Parathyroid adenoma (tissue), 2 donors: ENCODE measurements around the gene ADAMTS16.

ENCODE experiments used
- H2AFZ ChIP-seq: fragments of 300-600 bp; sonication (generic); one replicate; pipeline ENCODE4 v1.7.0; 2017; ENCODE audit warnings: antibody characterized with exemption, mild to moderate bottlenecking
- H3K27ac ChIP-seq: fragments of 300-600 bp; sonication (generic); one replicate; pipeline ENCODE4 v1.7.0; 2017
- H3K27me3 ChIP-seq: fragments of 300-600 bp; sonication (generic); one replicate; pipeline ENCODE4 v1.7.0; 2017; ENCODE audit warnings: low read length; ENCODE audit not compliant: control insufficient read depth, insufficient read depth
- H3K36me3 ChIP-seq: fragments of 300-600 bp; sonication (generic); one replicate; pipeline ENCODE4 v1.7.0; 2017; ENCODE audit warnings: low read length; ENCODE audit not compliant: control insufficient read depth, insufficient read depth
- H3K4me1 ChIP-seq: fragments of 300-600 bp; sonication (generic); one replicate; pipeline ENCODE4 v1.7.0; 2017; ENCODE audit warnings: control low read depth
- H3K4me2 ChIP-seq: fragments of 300-600 bp; sonication (generic); one replicate; pipeline ENCODE4 v1.7.0; 2017; ENCODE audit warnings: low read length
- H3K4me3 ChIP-seq: fragments of 300-600 bp; sonication (generic); one replicate; pipeline ENCODE4 v1.7.0; 2017; ENCODE audit warnings: low read depth, low read length
- H3K79me2 ChIP-seq: fragments of 300-600 bp; sonication (generic); one replicate; pipeline ENCODE4 v1.7.0; 2017; ENCODE audit warnings: control low read depth
- H3K9ac ChIP-seq: fragments of 300-600 bp; sonication (generic); one replicate; pipeline ENCODE4 v1.7.0; 2017; ENCODE audit warnings: mild to moderate bottlenecking
- H3K9me3 ChIP-seq: fragments of 300-600 bp; sonication (generic); one replicate; pipeline ENCODE4 v1.7.0; 2017; ENCODE audit warnings: low read length; ENCODE audit not compliant: control insufficient read depth
- TF ChIP-seq, protein P1 (sequence below): fragments of 300-600 bp; sonication (generic); IDR thresholded peaks from one replicate; pipeline ENCODE4 v1.7.0; 2017; ENCODE audit warnings: antibody characterized with exemption, mild to moderate bottlenecking
- donor health status: primary hyperparathyroidism.

The ADAMTS16 gene

DNA sequence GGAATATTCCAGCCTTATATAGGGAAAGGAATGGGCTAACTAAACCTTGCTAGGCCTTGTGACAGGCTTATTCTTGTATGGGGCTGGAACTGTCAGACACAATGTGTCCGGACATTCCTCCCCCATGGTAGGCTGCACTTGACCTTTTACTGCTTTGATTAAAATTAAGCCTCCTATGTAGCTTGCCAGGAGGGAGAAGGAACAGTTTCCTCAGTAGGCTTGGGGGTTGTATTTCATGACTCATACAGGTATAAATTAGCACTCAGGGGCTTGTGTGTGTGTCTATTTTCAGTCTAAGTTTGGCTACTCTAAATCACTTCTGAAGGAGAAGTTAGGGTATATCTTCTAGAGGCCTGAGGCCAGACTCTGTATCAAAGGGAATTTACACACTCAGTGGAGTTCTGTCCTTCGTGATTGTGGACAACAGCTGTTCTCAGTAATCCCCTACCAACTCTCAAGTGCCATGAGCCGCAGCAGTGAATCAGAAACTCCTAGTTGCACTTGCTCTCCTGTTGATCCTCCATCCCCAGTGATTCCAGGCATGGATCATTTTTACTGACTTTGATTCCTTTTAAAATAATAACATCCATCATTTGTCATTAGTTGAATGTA, 16.4 kb downstream of the ADAMTS16 start:
- Histone ChIP-seq H3K4me3 (no peak overlapping the region), H3K27ac (no peak overlapping the region), H3K9ac (no peak overlapping the region), H3K27me3 (no peaks in the 10 kb centered on the region), H3K36me3 (no peaks in the 10 kb centered on the region), H3K9me3 (no peaks in the 10 kb centered on the region), H3K4me1 (no peaks in the 10 kb centered on the region), H2AFZ (no peak overlapping the region), H3K79me2 (no peaks in the 10 kb centered on the region), H3K4me2 (no peak overlapping the region)
- TF ChIP-seq, protein P1, sequence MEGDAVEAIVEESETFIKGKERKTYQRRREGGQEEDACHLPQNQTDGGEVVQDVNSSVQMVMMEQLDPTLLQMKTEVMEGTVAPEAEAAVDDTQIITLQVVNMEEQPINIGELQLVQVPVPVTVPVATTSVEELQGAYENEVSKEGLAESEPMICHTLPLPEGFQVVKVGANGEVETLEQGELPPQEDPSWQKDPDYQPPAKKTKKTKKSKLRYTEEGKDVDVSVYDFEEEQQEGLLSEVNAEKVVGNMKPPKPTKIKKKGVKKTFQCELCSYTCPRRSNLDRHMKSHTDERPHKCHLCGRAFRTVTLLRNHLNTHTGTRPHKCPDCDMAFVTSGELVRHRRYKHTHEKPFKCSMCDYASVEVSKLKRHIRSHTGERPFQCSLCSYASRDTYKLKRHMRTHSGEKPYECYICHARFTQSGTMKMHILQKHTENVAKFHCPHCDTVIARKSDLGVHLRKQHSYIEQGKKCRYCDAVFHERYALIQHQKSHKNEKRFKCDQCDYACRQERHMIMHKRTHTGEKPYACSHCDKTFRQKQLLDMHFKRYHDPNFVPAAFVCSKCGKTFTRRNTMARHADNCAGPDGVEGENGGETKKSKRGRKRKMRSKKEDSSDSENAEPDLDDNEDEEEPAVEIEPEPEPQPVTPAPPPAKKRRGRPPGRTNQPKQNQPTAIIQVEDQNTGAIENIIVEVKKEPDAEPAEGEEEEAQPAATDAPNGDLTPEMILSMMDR, result no peak

DNA sequence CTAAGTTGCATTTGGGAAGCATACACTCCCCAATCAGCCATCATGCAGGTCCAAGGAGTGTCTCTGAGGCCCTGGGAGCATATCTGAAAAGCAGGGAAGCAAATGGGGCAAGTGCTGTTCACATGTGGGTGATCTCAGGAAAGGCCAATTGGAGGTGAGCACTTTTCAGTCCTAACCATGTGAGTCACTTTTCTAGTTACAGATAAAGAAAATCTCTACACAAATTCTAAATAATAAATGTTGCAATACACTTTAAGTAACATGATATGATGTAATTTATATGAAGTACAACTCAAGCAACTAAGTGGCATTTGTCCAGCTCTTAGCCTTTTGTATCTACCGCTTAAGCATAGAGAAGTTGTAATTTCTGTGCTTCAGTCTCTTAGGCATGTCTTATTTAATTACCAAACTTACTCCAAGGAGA, 18.4 kb downstream of the ADAMTS16 start:
- TF ChIP-seq, protein P1, result no peak
- no peak overlapping the region for H3K9ac ChIP-seq
- no peaks in the 10 kb centered on the region for H3K36me3 ChIP-seq
- no peak overlapping the region for H2AFZ ChIP-seq
- H3K9me3 ChIP-seq, result no peaks in the 10 kb centered on the region
- H3K79me2 ChIP-seq, result no peaks in the 10 kb centered on the region
- H3K27ac ChIP-seq, result no peak overlapping the region
- no peak overlapping the region for H3K4me2 ChIP-seq
- H3K4me1 ChIP-seq, result no peaks in the 10 kb centered on the region
- H3K4me3 ChIP-seq, result no peak overlapping the region
- no peaks in the 10 kb centered on the region for H3K27me3 ChIP-seq

DNA sequence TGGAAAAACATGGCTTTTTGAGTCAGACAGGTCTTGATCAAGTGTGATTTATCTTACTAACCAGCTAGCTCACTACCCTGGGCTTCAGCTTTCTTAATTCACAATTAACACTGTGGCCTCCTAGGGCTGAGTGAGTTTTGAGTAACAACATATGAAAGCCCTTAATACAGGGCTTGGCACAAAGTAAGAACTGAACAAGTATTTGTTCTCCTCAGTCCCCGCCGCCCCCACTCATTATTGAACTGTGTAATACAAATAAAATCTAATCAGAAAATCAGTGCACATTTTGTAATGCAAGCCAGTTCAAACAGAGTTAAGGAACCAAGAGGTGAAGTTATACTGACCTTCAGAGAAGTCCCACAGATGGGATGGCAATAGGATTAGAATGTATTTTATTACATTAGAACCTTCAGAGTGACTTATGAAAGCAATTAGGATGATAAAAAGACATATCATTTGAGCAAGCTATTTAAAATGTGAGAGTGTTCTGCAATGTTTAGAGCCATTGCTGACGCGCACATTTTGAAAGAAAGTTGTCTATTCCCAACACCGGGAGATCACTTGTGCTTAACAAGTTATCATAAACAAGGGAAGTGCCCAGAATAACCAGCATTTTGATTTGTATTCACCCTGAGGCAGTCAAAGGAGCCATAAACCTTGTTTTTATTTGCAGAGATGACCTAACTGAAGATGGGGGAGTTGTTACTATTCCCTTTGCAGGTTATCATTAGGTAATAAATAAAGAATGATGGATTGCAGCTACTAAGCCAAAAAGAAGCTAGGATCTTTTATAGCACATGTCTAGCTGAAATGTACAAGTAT, 19.4 kb downstream of the ADAMTS16 start:
- TF ChIP-seq, protein P1, result no peak
- Histone ChIP-seq H3K4me3 (no peak overlapping the region), H3K4me2 (no peak overlapping the region), H2AFZ (no peak overlapping the region), H3K36me3 (no peaks in the 10 kb centered on the region), H3K27ac (no peak overlapping the region), H3K9me3 (no peaks in the 10 kb centered on the region), H3K9ac (no peak overlapping the region), H3K4me1 (no peaks in the 10 kb centered on the region), H3K27me3 (no peaks in the 10 kb centered on the region), H3K79me2 (no peaks in the 10 kb centered on the region)

DNA sequence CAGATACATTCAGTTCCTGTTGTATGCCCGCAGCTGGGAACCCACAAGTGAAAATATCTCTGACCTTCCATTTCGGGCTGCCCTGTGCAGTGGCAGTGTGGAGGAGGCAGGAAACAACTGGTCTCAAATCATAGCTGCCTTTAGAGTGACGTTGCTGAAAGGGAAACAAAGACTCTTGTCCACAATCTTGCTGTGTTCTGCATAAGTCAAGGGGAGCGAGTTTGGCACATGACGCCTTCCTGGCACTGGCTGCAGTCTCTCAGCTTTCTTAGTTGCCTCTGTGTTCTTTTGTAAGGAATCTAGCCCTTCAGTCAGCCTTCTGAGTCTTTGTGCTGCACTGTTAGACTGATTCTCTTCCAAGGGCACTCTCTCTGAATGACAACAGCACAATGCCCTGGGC, 24.0 kb downstream of the ADAMTS16 start:
- Histone ChIP-seq H3K9me3 (no peaks in the 10 kb centered on the region), H3K36me3 (no peaks in the 10 kb centered on the region), H3K4me2 (no peak overlapping the region), H3K27ac (no peak overlapping the region), H3K4me1 (no peaks in the 10 kb centered on the region), H3K9ac (no peak overlapping the region), H3K4me3 (no peak overlapping the region), H3K79me2 (no peaks in the 10 kb centered on the region), H2AFZ (no peak overlapping the region), H3K27me3 (no peaks in the 10 kb centered on the region)
- TF ChIP-seq, protein P1, result no peak
